GM10248 (cell line): ENCODE data around the gene VMP1.

Source experiments
- CTCF ChIA-PET: fragments of 300-600 bp; sonication (Branson Sonifier 250); formaldehyde crosslinking; extraction: SDS; loops from one replicate; lab custom pipeline; 2021; ENCODE audit warnings: antibody characterized with exemption; lab: Yijun Ruan, JAX
- POLR2A ChIA-PET: fragments of 350-650 bp; sonication (Branson Sonifier 250); formaldehyde crosslinking; extraction: SDS; loops from one replicate; lab custom pipeline; 2020; ENCODE audit warnings: antibody characterized with exemption; lab: Yijun Ruan, JAX
- DNase-seq: peaks from one replicate; pipeline ENCODE4 v3.0.0; 2012; ENCODE audit errors: extremely low spot score
- TF ChIP-seq, protein P1 (sequence below): IDR thresholded peaks from 2 replicates; pipeline ENCODE4 v1.5.1; 2012; ENCODE audit warnings: mild to moderate bottlenecking, low read depth; ENCODE audit errors: extremely low read depth, missing control alignments, control extremely low read depth

The VMP1 gene

DNA sequence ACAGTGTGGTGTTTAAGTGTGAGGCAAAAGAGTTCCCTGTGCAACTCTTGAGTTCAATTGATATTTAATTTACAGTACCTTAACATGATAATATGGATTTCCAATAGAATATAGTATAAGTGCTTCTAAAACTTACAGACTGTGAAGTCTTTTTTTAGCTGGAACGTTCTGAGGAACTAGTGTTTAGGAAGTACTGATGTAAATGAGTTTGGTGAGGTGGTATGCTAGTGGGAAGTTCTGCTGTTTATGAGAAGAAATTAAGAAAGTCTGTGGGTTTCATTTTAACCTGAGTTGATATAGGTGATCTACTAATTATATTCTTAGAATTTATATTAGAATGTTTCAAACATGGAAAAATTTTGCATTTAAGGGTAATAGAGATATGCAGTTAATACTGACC, 32.2 kb upstream of the VMP1 start:
- ChIA-PET POLR2A (interaction anchor here (0.5 kb wide), 1 partner anchor 267 kb away, joined by 4 read pairs; no protein-coding TSS in a partner anchor), CTCF (interaction anchor here (1.0 to 2.2 kb wide), 7 partner anchors 8 to 184 kb away, joined by 3 to 8 read pairs (median 3); no protein-coding TSS in a partner anchor)
- DNase-seq: no peak
- TF ChIP-seq, protein P1, sequence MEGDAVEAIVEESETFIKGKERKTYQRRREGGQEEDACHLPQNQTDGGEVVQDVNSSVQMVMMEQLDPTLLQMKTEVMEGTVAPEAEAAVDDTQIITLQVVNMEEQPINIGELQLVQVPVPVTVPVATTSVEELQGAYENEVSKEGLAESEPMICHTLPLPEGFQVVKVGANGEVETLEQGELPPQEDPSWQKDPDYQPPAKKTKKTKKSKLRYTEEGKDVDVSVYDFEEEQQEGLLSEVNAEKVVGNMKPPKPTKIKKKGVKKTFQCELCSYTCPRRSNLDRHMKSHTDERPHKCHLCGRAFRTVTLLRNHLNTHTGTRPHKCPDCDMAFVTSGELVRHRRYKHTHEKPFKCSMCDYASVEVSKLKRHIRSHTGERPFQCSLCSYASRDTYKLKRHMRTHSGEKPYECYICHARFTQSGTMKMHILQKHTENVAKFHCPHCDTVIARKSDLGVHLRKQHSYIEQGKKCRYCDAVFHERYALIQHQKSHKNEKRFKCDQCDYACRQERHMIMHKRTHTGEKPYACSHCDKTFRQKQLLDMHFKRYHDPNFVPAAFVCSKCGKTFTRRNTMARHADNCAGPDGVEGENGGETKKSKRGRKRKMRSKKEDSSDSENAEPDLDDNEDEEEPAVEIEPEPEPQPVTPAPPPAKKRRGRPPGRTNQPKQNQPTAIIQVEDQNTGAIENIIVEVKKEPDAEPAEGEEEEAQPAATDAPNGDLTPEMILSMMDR: no peak

DNA sequence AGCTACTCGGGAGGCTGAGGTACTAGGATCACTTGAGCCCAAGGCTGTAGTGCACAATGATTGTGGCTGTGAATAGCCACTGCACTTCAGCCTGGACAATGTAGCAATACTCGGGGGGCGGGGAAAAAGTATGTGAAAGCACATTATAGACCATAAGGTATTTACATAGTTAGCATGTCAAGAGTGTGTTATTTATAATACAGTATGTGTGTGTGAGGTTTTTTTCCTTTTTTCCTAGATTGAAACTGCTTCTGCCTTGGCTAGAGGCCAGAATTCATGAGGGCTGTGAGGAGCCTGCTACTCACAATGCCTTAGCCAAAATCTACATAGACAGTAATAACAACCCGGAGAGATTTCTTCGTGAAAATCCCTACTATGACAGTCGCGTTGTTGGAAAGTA, 30.7 kb upstream of the VMP1 start:
- ChIA-PET CTCF (interaction anchor here (2.1 kb wide), 1 partner anchor 22 kb away, joined by 7 read pairs; no protein-coding TSS in a partner anchor), POLR2A (no interaction called here)
- TF ChIP-seq, protein P1: no peak
- no peak for DNase-seq

DNA sequence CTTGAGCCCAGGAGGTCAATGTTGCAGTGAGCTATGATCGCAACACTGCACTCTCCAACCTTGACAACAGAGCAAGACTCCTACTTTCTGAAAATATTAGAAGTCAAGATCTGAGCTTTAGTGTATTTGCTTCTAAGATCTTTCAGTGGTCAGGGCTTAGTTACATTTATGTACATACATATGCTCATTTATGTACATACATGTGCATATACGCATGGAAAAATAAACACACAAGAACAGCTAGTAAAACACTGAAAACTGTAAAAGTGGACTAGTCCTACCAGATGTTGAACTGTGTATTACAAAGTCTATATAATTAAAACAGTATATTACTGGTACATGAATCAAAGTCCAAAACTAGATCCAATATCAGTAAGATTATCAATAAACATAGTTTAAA, 28.5 kb upstream of the VMP1 start:
- ChIA-PET CTCF (interaction anchor here (0.7 kb wide), 1 partner anchor 358 kb away, joined by 3 read pairs; no protein-coding TSS in a partner anchor), POLR2A (no interaction called here)
- no peak for DNase-seq
- TF ChIP-seq, protein P1: no peak

DNA sequence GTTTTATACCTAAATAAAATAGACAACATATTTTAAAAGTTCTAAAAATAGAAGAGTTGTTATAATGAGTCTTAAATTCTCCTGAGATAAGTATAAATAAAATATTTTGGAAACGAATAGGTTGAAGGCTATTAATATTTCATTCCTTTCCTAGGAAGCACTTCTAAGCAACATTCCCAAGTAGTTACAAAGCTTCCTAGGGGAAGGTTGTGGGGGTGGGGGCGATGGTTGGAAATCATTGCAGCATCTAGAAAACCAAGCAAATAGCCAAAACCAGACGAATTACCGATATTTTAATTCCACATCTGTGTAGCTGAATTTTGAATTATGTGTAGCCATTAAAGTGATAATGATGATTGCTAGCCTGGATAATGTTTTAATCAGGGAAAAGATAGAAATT, 27.1 kb upstream of the VMP1 start:
- CTCF ChIA-PET: interaction anchor here (1.5 kb wide), 1 partner anchor 10 kb away, joined by 4 read pairs; no protein-coding TSS in a partner anchor
- DNase-seq: no peak
- POLR2A ChIA-PET: no interaction called here
- TF ChIP-seq, protein P1: no peak

DNA sequence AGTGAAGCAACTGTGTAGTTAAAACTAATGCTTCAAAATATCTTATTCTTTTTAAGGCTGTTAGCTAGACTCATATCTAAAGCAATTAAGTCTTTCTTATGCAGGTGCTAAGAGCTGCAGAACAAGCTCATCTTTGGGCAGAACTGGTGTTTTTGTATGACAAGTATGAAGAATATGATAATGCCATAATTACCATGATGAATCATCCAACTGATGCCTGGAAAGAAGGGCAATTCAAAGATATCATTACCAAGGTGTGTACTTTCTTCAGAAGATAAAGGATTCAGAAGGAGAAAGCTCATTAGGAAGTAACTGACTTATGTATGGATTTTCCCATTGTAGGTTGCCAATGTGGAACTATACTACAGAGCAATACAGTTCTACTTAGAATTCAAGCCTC, 24.2 kb upstream of the VMP1 start:
- no peak for DNase-seq
- TF ChIP-seq, protein P1: no peak
- ChIA-PET POLR2A (no interaction called here), CTCF (interaction anchor here (0.9 to 2.5 kb wide), 5 partner anchors 9 to 231 kb away, joined by 3 to 17 read pairs (median 7); no protein-coding TSS in a partner anchor)

DNA sequence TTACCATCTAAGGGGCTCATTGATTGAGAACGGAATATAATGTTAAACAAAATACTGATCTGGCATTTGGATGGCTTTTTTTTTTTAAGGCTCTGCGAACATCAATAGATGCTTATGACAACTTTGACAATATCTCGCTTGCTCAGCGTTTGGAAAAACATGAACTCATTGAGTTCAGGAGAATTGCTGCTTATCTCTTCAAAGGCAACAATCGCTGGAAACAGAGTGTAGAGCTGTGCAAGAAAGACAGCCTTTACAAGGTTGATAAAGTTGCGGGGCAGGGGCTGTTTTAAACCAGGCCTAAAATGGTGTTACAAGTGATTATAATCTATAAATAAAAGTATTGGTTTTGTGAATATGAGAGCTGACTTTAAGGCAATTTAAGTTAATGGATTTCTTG, 22.5 kb upstream of the VMP1 start:
- CTCF ChIA-PET: interaction anchor here (3.0 kb wide), 1 partner anchor 14 kb away, joined by 12 read pairs; no protein-coding TSS in a partner anchor
- DNase-seq: no peak

More for the DNA sequence above, 22.5 kb upstream of the VMP1 start:
- TF ChIP-seq, protein P1: no peak
- POLR2A ChIA-PET: no interaction called here
